ENCODE data around the gene SORCS2.

The SORCS2 gene

GRCh38 chr4:7254736-7255487 is 62.6 kb downstream of the SORCS2 start:
- Histone ChIP-seq H3K4me1 (ENCODE audit: insufficient read depth, low read length) (no peaks in the 10 kb centered on the region), H3K9me3 (ENCODE audit: control insufficient read depth, insufficient read depth, low read length) (no peaks in the 10 kb centered on the region), H3K9ac (ENCODE audit: low read depth, low read length) (no peak overlapping the region), H3K36me3 (ENCODE audit: insufficient read depth, low read length) (no peaks in the 10 kb centered on the region)

DNA sequence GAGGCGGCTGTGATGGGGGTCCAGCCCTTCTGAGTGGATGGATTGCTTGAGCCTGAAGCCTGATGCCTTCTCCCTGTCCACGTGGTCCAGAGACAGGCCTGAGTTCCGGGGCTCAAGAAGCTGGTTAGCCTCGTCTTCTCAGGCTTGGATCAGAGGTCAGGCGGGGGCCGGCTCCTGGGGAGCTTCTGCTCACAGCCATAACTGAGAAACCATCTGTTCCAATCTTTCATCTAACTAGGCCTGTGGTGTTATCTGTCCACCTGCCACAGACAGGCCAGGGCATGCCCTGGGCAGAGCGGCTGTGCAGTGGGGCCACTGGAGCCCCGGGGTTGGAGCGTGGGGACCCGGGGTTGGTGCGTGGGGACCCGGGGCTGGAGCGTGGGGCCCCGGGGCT is 63.1 kb downstream of the SORCS2 start:
- no peaks in the 10 kb centered on the region for H3K4me1 ChIP-seq (ENCODE audit: insufficient read depth, low read length)
- H3K36me3 ChIP-seq (ENCODE audit: insufficient read depth, low read length), result no peaks in the 10 kb centered on the region
- no peak overlapping the region for H3K9ac ChIP-seq (ENCODE audit: low read depth, low read length)
- no peaks in the 10 kb centered on the region for H3K9me3 ChIP-seq (ENCODE audit: control insufficient read depth, insufficient read depth, low read length)

DNA sequence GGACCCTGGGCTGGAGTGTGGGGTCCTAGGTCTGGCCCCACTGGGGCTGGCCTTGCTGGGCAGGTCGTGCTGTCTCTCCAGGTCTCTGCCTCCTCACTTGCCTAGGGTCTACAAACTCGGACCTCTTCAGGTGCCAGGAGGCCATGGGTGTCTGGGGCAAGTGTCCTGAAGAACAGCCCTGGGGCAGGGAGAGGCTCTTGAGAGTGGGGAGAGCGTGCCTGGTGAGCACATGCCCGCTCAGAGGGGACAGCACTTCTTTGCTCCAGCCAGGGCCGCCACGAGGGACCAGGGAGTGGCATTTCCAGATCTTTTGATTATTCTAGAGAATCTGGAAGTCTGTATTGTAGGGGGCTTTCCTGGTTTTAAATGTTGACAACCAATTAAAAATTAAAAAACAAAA is 63.7 kb downstream of the SORCS2 start:
- H3K9ac ChIP-seq (ENCODE audit: low read depth, low read length), result no peak overlapping the region
- H3K9me3 ChIP-seq (ENCODE audit: control insufficient read depth, insufficient read depth, low read length), result no peaks in the 10 kb centered on the region
- no peaks in the 10 kb centered on the region for H3K4me1 ChIP-seq (ENCODE audit: insufficient read depth, low read length)
- no peaks in the 10 kb centered on the region for H3K36me3 ChIP-seq (ENCODE audit: insufficient read depth, low read length)

- H3K4me1 ChIP-seq (ENCODE audit: insufficient read depth, low read length), result no peaks in the 10 kb centered on the region
- no peaks in the 10 kb centered on the region for H3K36me3 ChIP-seq (ENCODE audit: insufficient read depth, low read length)
- H3K9ac ChIP-seq (ENCODE audit: low read depth, low read length), result no peak overlapping the region
- no peaks in the 10 kb centered on the region for H3K9me3 ChIP-seq (ENCODE audit: control insufficient read depth, insufficient read depth, low read length)
These were observed 64.9 kb downstream of the SORCS2 start for GRCh38 chr4:7256984-7257810.

DNA sequence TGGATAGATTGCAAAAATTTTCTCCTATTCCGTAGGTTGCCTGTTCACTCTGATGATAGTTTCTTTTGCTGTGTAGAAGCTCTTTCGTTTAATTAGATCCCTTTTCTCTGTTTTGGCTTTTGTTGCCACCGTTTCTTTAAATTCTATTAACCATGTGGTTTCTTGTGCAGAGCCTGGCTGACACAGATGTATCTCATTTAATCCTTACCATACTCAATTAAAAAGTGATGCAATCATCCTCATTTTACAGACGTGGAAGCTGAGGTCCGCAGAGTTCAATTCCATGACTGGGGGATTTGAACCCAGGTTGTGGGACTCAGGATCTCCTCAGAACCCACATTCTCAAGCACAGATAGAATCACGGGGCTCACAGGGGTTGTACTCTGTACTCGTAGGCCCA is 66.7 kb downstream of the SORCS2 start:
- H3K9ac ChIP-seq (ENCODE audit: low read depth, low read length), result no peak overlapping the region
- no peaks in the 10 kb centered on the region for H3K36me3 ChIP-seq (ENCODE audit: insufficient read depth, low read length)
- no peaks in the 10 kb centered on the region for H3K9me3 ChIP-seq (ENCODE audit: control insufficient read depth, insufficient read depth, low read length)
- no peaks in the 10 kb centered on the region for H3K4me1 ChIP-seq (ENCODE audit: insufficient read depth, low read length)

DNA sequence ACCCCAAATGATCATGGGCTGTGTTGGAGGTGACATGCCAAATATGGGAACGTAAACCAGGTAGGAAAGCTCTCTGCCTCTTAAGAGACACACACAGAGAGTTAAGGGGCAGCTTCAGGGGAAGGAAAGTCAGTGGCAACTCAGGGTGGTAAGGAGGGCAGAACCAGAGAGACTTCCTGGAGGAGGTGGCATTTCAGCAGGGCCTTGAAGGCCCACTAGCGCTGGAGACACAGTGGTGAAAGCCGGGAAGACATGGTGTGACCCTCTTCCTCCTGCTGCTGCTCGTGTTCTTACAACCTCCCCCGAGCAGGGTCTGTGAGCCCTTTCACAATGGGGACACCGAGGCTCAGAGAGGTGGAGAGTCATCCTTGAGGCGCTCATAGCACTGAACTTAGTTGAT is 68.2 kb downstream of the SORCS2 start:
- Histone ChIP-seq H3K4me1 (ENCODE audit: insufficient read depth, low read length) (no peaks in the 10 kb centered on the region), H3K9me3 (ENCODE audit: control insufficient read depth, insufficient read depth, low read length) (no peaks in the 10 kb centered on the region), H3K36me3 (ENCODE audit: insufficient read depth, low read length) (no peaks in the 10 kb centered on the region)

GRCh38 chr4:7261087-7261486 is 68.7 kb downstream of the SORCS2 start:
- no peaks in the 10 kb centered on the region for H3K9me3 ChIP-seq (ENCODE audit: control insufficient read depth, insufficient read depth, low read length)
- H3K36me3 ChIP-seq (ENCODE audit: insufficient read depth, low read length), result no peaks in the 10 kb centered on the region
- H3K4me1 ChIP-seq (ENCODE audit: insufficient read depth, low read length), result no peaks in the 10 kb centered on the region
- H3K9ac ChIP-seq (ENCODE audit: low read depth, low read length), result no peak overlapping the region

More for the DNA sequence above, 68.2 kb downstream of the SORCS2 start:
- H3K9ac ChIP-seq (ENCODE audit: low read depth, low read length), result no peak overlapping the region

DNA sequence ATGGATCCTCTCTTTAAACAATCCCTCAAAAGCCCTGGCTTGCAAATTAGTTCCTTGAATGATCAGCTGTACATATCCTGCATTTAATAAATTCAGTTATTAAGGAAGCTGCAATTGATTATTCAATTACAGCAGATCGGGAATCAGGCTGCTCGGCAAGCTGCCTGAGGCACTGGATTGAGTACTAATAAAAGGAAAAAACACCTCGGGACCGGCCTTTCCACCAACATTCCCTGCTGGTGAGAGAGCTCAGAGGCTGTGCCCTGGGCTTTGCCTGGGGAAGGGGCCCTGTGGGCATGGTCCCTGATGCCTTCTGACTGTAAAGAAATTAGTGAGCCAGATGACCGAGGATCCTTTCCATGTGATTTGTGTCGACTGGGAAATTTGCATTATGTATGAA is 69.2 kb downstream of the SORCS2 start:
- no peaks in the 10 kb centered on the region for H3K36me3 ChIP-seq (ENCODE audit: insufficient read depth, low read length)
- no peaks in the 10 kb centered on the region for H3K9me3 ChIP-seq (ENCODE audit: control insufficient read depth, insufficient read depth, low read length)
- no peaks in the 10 kb centered on the region; the same call in 1 of the 2 replicates for H3K4me1 ChIP-seq (ENCODE audit: insufficient read depth, low read length)
- H3K9ac ChIP-seq (ENCODE audit: low read depth, low read length), result no peak overlapping the region

DNA sequence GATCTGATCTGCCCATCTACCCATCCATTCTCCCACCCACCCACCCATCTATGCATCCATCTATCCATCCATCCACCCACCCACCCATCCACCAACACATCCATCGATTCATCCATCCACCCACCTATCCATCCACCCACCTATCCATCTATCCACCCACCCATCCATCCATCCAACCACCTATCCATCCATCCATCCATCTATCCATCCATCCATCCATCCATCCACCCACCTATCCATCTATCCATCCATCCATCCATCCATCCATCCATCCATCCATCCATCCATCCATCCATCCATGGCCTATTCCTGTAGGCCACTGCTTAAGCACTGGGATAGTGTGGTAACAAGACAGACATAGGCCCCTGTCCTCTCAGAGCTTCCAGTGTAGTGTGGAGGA is 69.8 kb downstream of the SORCS2 start:
- no peak overlapping the region for H3K9ac ChIP-seq (ENCODE audit: low read depth, low read length)
- no peaks in the 10 kb centered on the region; the same call in 1 of the 2 replicates for H3K4me1 ChIP-seq (ENCODE audit: insufficient read depth, low read length)
- no peaks in the 10 kb centered on the region for H3K36me3 ChIP-seq (ENCODE audit: insufficient read depth, low read length)
- H3K9me3 ChIP-seq (ENCODE audit: control insufficient read depth, insufficient read depth, low read length), result no peaks in the 10 kb centered on the region

DNA sequence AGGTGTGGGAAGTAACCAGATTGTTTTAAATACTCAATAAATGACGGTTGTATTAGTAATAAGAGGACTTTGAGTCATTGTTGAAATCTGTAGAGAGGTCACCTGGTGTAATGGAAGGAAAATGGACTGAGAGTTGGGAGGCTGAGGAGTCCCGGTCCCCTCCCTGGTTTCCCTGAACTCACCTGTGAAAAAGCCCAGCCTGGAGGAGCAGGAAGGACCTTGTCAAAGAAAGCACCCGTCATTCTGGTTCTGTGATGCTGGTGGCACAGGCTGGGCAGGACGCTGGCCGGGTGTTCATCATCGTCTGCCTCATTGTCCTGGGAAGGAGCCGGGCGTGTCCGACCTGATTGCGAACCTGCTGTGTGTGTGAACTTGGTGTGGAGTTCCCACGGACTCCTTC is 70.8 kb downstream of the SORCS2 start:
- no peak overlapping the region for H3K9ac ChIP-seq (ENCODE audit: low read depth, low read length)
- H3K9me3 ChIP-seq (ENCODE audit: control insufficient read depth, insufficient read depth, low read length), result no peaks in the 10 kb centered on the region
- no peaks in the 10 kb centered on the region; the same call in 1 of the 2 replicates for H3K4me1 ChIP-seq (ENCODE audit: insufficient read depth, low read length)
- no peaks in the 10 kb centered on the region for H3K36me3 ChIP-seq (ENCODE audit: insufficient read depth, low read length)

DNA sequence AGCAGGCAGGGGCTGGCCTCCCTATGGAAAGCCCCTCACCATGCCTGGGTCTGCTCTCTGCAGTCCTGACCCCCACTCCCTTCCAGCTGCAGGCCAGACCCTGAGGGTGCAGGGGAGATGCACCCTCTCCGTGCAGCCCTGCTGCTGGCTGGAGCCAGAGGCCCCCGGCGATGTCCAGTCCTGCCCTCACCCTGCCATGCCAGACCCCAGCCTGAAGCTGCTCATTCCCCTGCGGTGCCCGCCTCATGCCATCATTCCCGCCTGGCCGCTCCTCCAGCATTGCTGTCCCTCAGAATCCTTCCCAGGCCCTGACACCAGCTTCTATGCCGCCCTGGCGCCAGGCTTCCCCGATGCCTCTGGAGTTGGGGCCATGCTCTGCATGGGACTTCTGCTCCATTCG is 72.4 kb downstream of the SORCS2 start:
- no peak overlapping the region for H3K9ac ChIP-seq (ENCODE audit: low read depth, low read length)
- H3K36me3 ChIP-seq (ENCODE audit: insufficient read depth, low read length), result no peaks in the 10 kb centered on the region
- no peaks in the 10 kb centered on the region for H3K9me3 ChIP-seq (ENCODE audit: control insufficient read depth, insufficient read depth, low read length)
- H3K4me1 ChIP-seq (ENCODE audit: insufficient read depth, low read length), result no peaks in the 10 kb centered on the region; the same call in 1 of the 2 replicates

DNA sequence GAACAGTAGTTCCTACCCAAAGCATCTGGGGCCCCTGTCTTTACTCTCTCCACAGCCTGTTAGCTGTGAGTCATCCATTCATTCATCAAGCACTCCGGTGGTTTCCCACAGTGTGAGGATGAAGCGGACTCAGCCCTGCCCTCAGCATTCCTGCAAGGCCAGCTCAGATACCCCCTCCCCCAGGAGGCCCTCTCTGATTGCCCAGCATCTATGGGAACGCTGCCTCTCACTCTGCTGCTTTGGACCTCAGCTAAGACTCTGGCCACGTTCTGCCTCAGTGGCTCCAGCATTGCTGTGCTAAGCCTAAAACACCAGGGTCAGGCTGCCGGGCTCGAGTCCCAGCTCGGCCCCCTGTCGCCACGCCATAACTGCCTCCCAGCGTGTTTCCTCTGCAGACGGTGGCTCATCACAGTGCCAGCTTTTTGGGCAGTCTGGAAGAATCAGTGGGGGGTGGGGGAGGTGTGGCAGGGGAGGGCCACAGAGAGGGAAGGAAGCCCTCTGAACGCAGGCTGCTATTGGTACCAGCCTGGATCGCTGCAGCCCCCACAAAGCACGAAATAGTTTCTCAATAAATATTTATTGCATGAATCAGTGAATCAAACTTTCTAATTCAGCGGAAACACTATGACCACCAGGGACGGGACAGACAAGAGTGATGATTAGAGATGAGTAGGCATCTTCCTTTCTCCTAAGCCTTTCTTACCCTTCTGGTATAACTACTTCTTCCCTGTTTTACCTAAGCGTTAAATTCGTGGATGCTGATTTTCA is 74.4 kb downstream of the SORCS2 start:
- no peaks in the 10 kb centered on the region; the same call in 1 of the 2 replicates for H3K4me1 ChIP-seq (ENCODE audit: insufficient read depth, low read length)
- H3K9ac ChIP-seq (ENCODE audit: low read depth, low read length), result no peak overlapping the region
- H3K9me3 ChIP-seq (ENCODE audit: control insufficient read depth, insufficient read depth, low read length), result peaks cover 4% of the 10 kb centered on the region; the same call in 1 of the 2 replicates
- no peaks in the 10 kb centered on the region for H3K36me3 ChIP-seq (ENCODE audit: insufficient read depth, low read length)

- Histone ChIP-seq H3K9me3 (ENCODE audit: control insufficient read depth, insufficient read depth, low read length) (peaks cover 4% of the 10 kb centered on the region; the same call in 1 of the 2 replicates), H3K9ac (ENCODE audit: low read depth, low read length) (no peak overlapping the region), H3K36me3 (ENCODE audit: insufficient read depth, low read length) (no peaks in the 10 kb centered on the region), H3K4me1 (ENCODE audit: insufficient read depth, low read length) (no peaks in the 10 kb centered on the region; the same call in 1 of the 2 replicates)
These were observed 75.5 kb downstream of the SORCS2 start for GRCh38 chr4:7267829-7268228.

DNA sequence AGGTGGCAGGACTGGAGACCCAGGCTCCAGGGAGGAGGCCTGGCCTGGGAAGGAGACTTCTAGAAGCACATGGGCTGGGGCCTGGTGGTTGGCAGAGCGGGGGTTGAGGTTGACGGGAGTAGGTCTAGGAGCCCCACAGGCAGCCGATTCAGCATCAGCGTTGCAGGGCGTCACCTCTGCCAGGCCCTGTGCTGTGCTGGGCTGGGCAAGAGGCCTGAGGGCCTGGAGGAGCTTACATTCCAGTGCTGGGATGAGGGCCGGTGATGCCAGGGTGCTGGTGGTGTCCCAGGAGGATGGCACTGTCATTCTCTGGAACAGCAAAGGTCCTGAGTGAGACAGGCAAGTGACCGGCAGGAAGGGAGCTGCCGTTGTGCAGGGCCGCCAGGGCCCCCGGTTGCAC is 76.6 kb downstream of the SORCS2 start:
- no peak overlapping the region for H3K9ac ChIP-seq (ENCODE audit: low read depth, low read length)
- peaks cover 4% of the 10 kb centered on the region; the same call in 1 of the 2 replicates for H3K9me3 ChIP-seq (ENCODE audit: control insufficient read depth, insufficient read depth, low read length)
- H3K36me3 ChIP-seq (ENCODE audit: insufficient read depth, low read length), result no peaks in the 10 kb centered on the region
- no peaks in the 10 kb centered on the region; the same call in 1 of the 2 replicates for H3K4me1 ChIP-seq (ENCODE audit: insufficient read depth, low read length)
